ENCODE measurements around the gene CCDC85A. TPM values are rescaled to one million over a fixed set of nuclear protein-coding genes. Genes with fewer than 3 reads are reported as not detected.

The CCDC85A gene
- polyA plus RNA-seq, 1 experiment, result 4.2 TPM

GRCh38 chr2:56297671-56298070 is 113.9 kb downstream of the CCDC85A start:
- TF ChIP-seq CTCF (IDR thresholded peaks at IDR 0.05; ENCODE audit: insufficient read depth, low read depth, low read length), result no peak
- H3K27me3 ChIP-seq (ENCODE audit: control insufficient read depth, insufficient read depth, low read length), result no peaks in the 10 kb centered on the region
- ChIA-PET POLR2A (no interaction called here), CTCF (no interaction called here)
- no peak overlapping the region for H3K4me3 ChIP-seq (ENCODE audit: low read depth, low read length)
- no peak for DNase-seq (ENCODE audit: low read depth)
- H3K36me3 ChIP-seq (ENCODE audit: control insufficient read depth, insufficient read depth, low read length), result no peaks in the 10 kb centered on the region

- Histone ChIP-seq H3K4me3 (ENCODE audit: low read depth, low read length) (no peak overlapping the region), H3K27me3 (ENCODE audit: control insufficient read depth, insufficient read depth, low read length) (no peaks in the 10 kb centered on the region), H3K36me3 (ENCODE audit: control insufficient read depth, insufficient read depth, low read length) (no peaks in the 10 kb centered on the region)
- no peak for TF ChIP-seq CTCF (IDR thresholded peaks at IDR 0.05; ENCODE audit: insufficient read depth, low read depth, low read length)
- ChIA-PET POLR2A (no interaction called here), CTCF (no interaction called here)
- DNase-seq (ENCODE audit: low read depth), result no peak
Observed at GRCh38 chr2:56299171-56299691, 115.4 kb downstream of the CCDC85A start.

GRCh38 chr2:56309626-56310170 is 125.9 kb downstream of the CCDC85A start:
- no peaks in the 10 kb centered on the region for H3K27me3 ChIP-seq (ENCODE audit: control insufficient read depth, insufficient read depth, low read length)
- H3K36me3 ChIP-seq (ENCODE audit: control insufficient read depth, insufficient read depth, low read length), result no peaks in the 10 kb centered on the region
- no peak overlapping the region for H3K4me3 ChIP-seq (ENCODE audit: low read depth, low read length)
- DNase-seq (ENCODE audit: low read depth), result no peak
- POLR2A ChIA-PET, result no interaction called here
- TF ChIP-seq CTCF (IDR thresholded peaks at IDR 0.05; ENCODE audit: insufficient read depth, low read depth, low read length), result no peak
- CTCF ChIA-PET, result interaction anchor here (2.3 kb wide), 1 partner anchor 9 kb away, joined by 6 read pairs; no protein-coding TSS in a partner anchor

- no peaks in the 10 kb centered on the region for H3K36me3 ChIP-seq (ENCODE audit: control insufficient read depth, insufficient read depth, low read length)
- no peaks in the 10 kb centered on the region for H3K27me3 ChIP-seq (ENCODE audit: control insufficient read depth, insufficient read depth, low read length)
- TF ChIP-seq CTCF (IDR thresholded peaks at IDR 0.05; ENCODE audit: insufficient read depth, low read depth, low read length), result no peak
- no peak overlapping the region for H3K4me3 ChIP-seq (ENCODE audit: low read depth, low read length)
- ChIA-PET POLR2A (no interaction called here), CTCF (no interaction called here)
- DNase-seq (ENCODE audit: low read depth), result no peak
Observed at GRCh38 chr2:56313500-56313921, 129.7 kb downstream of the CCDC85A start.

GRCh38 chr2:56314371-56314770 is 130.6 kb downstream of the CCDC85A start:
- no peaks in the 10 kb centered on the region for H3K27me3 ChIP-seq (ENCODE audit: control insufficient read depth, insufficient read depth, low read length)
- CTCF ChIA-PET, result no interaction called here
- no peaks in the 10 kb centered on the region for H3K36me3 ChIP-seq (ENCODE audit: control insufficient read depth, insufficient read depth, low read length)
- no peak for DNase-seq (ENCODE audit: low read depth)
- H3K4me3 ChIP-seq (ENCODE audit: low read depth, low read length), result no peak overlapping the region
- TF ChIP-seq CTCF (IDR thresholded peaks at IDR 0.05; ENCODE audit: insufficient read depth, low read depth, low read length), result no peak
- POLR2A ChIA-PET, result no interaction called here

All from BJ (cell line).